HCT116 (cell line): ENCODE data around the gene PACRG. TPM values are rescaled to one million over a fixed set of nuclear protein-coding genes. Genes with fewer than 3 reads are reported as not detected.

ENCODE experiments used
- ATAC-seq: fragments of 200-7000 bp; cut with Tn5 transposase; 2 replicates; pipeline ENCODE4 v1.9.1; 2020; ENCODE audit warnings: mild to moderate bottlenecking, moderate library complexity
- BruUV-seq: library from RNA; stranded (reverse); fragments of 400-500 nt; replicated peaks from 2 replicates; lab custom pipeline; 2021; lab: Mats Ljungman, UMichigan
- CTCF ChIA-PET: fragments of 300-600 bp; sonication (Branson Sonifier 250); formaldehyde crosslinking; loops from one replicate; lab custom pipeline; 2021; ENCODE audit warnings: antibody characterized with exemption; lab: Charles Lee
- POLR2A ChIA-PET: fragments of 300-600, 350-600 bp; sonication (Branson Sonifier 250); formaldehyde crosslinking; loops from one replicate; lab custom pipeline; 2021; ENCODE audit warnings: antibody characterized with exemption; lab: Charles Lee
- RAD21 ChIA-PET, 2 experiments: fragments of 300-600 bp; sonication (Branson Sonifier 250); formaldehyde crosslinking; loops; one replicate each; lab custom pipeline; 2023; ENCODE audit warnings: low total read pairs in 2 of 2; ENCODE audit not compliant: uncharacterized antibody in 2 of 2, unreplicated experiment in 2 of 2, low non-redundant PET in 1 of 2; lab: Charles Lee
- DNase-seq: peaks from one replicate; pipeline ENCODE4 v3.0.0-alpha.2; 2010; ENCODE audit warnings: low read depth, low spot score
- H2AFZ ChIP-seq: fragments of 200-600 bp; shearing (Covaris generic), sonication (generic); 2 replicates; pipeline ENCODE4 v1.6.1; 2017; ENCODE audit warnings: low read depth, mixed run types, mixed read lengths, antibody characterized with exemption, low read length; ENCODE audit not compliant: poor library complexity, severe bottlenecking
- H3K27ac ChIP-seq: 2 replicates; pipeline ENCODE4 v1.5.1; 2012; ENCODE audit warnings: low read depth, low read length
- H3K27me3 ChIP-seq: fragments of 200-600 bp; sonication (generic); 2 replicates; pipeline ENCODE4 v1.6.1; 2016; ENCODE audit warnings: mixed run types, low read length, mixed read lengths; ENCODE audit not compliant: insufficient read depth
- H3K36me3 ChIP-seq, 2 experiments: fragments of 200-500 bp in 1 of 2; fragments of 200-600 bp in 1 of 2; sonication (Bioruptor generic) in 1 of 2; sonication (generic) in 1 of 2; 2 replicates each; pipeline versions ENCODE4 v1.5.1 to v1.6.1; 2014 to 2016; ENCODE audit warnings: low read length in 2 of 2, inconsistent platforms in 1 of 2, mixed read lengths in 1 of 2, mixed run types in 1 of 2; ENCODE audit not compliant: insufficient read depth in 2 of 2, control insufficient read depth in 1 of 2
- H3K4me1 ChIP-seq, 2 experiments: fragments of 200-600 bp in 1 of 2; sonication (generic) in 1 of 2; 2 replicates each; pipeline versions ENCODE4 v1.5.1 to v1.6.1; 2012 to 2017; ENCODE audit warnings: low read length in 2 of 2, inconsistent platforms in 1 of 2, mild to moderate bottlenecking in 1 of 2, mixed read lengths in 1 of 2, mixed run types in 1 of 2, moderate library complexity in 1 of 2; ENCODE audit not compliant: insufficient read depth in 2 of 2, control insufficient read depth in 1 of 2
- H3K4me2 ChIP-seq: fragments of 200-600 bp; sonication (generic); 2 replicates; pipeline ENCODE4 v1.6.1; 2017; ENCODE audit warnings: mixed run types, low read length, mixed read lengths
- H3K4me3 ChIP-seq, 2 experiments: fragments of 200-600 bp in 1 of 2; sonication (generic) in 1 of 2; replicated peaks in 1 of 2; 2 replicates each; pipeline ENCODE4 v1.5.1; 2011 to 2016; ENCODE audit warnings: low read length in 2 of 2, control low read depth in 1 of 2, low read depth in 1 of 2, mild to moderate bottlenecking in 1 of 2, mixed read lengths in 1 of 2, mixed run types in 1 of 2
- H3K79me2 ChIP-seq: fragments of 200-600 bp; sonication (generic); 2 replicates; pipeline ENCODE4 v1.6.1; 2017; ENCODE audit warnings: mild to moderate bottlenecking, mixed run types, low read length, moderate library complexity, mixed read lengths; ENCODE audit not compliant: insufficient read depth
- H3K9ac ChIP-seq: fragments of 200-600 bp; sonication (generic); 2 replicates; pipeline ENCODE4 v1.6.1; 2016; ENCODE audit warnings: low read length, mixed read lengths
- H3K9me2 ChIP-seq: fragments of 200-600 bp; sonication (generic), shearing (Covaris generic); 2 replicates; pipeline ENCODE4 v1.6.1; 2017; ENCODE audit warnings: mixed run types, mild to moderate bottlenecking, moderate library complexity; ENCODE audit not compliant: insufficient read depth
- H3K9me3 ChIP-seq, 2 experiments: fragments of 200-500 bp in 1 of 2; fragments of 200-600 bp in 1 of 2; sonication (Bioruptor generic) in 1 of 2; sonication (generic) in 1 of 2; 2 replicates each; pipeline ENCODE4 v1.6.1; 2014 to 2017; ENCODE audit warnings: low read length in 2 of 2, mixed read lengths in 2 of 2, inconsistent platforms in 1 of 2, low read depth in 1 of 2, mild to moderate bottlenecking in 1 of 2, mixed run types in 1 of 2, moderate library complexity in 1 of 2; ENCODE audit not compliant: control insufficient read depth in 1 of 2, insufficient read depth in 1 of 2
- H4K20me1 ChIP-seq: fragments of 200-600 bp; sonication (generic), shearing (Covaris generic); 2 replicates; pipeline ENCODE4 v1.6.1; 2017; ENCODE audit warnings: mixed run types, mild to moderate bottlenecking, moderate library complexity; ENCODE audit not compliant: insufficient read depth
- CBX3 ChIP-seq: IDR thresholded peaks from 2 replicates; pipeline ENCODE4 v1.6.1; 2012; ENCODE audit warnings: low read depth
- CEBPB ChIP-seq: IDR thresholded peaks from 2 replicates; pipeline ENCODE4 v1.6.1; 2012; ENCODE audit warnings: low read depth
- FOSL1 ChIP-seq: IDR thresholded peaks from 2 replicates; pipeline ENCODE4 v1.6.1; 2012; ENCODE audit warnings: low read depth
- POLR2A ChIP-seq: IDR thresholded peaks from 2 replicates; pipeline ENCODE4 v1.7.0; 2011; ENCODE audit warnings: borderline replicate concordance; ENCODE audit not compliant: insufficient read depth, insufficient read length; ENCODE audit errors: extremely low read depth
- POLR2AphosphoS5 ChIP-seq: IDR thresholded peaks from 2 replicates; pipeline ENCODE4 v1.6.1; 2011; ENCODE audit warnings: mild to moderate bottlenecking, low read depth, low read length, moderate library complexity
- YY1 ChIP-seq: IDR thresholded peaks from 2 replicates; pipeline ENCODE4 v1.6.1; 2011; ENCODE audit warnings: low read length, low read depth, moderate library complexity, mild to moderate bottlenecking; ENCODE audit not compliant: insufficient replicate concordance; ENCODE audit errors: extremely low read depth
- ZFX ChIP-seq: fragments of 450-650 bp; IDR thresholded peaks from 2 replicates; pipeline ENCODE4 v1.6.1; 2017
- intact Hi-C: fragments of 100-400 bp; cut with micrococcal nuclease; formaldehyde crosslinking; loops from 2 replicates; pipeline ENCODE4 v1.10.0; 2022
- total RNA-seq: library from RNA; stranded (reverse); gene quantifications from one replicate; pipeline ENCODE4 v1.2.1, GENCODE V29; 2021; ENCODE audit not compliant: unreplicated experiment
- TF ChIP-seq, protein P1 (sequence below): IDR thresholded peaks from 2 replicates; pipeline ENCODE4 v1.6.1; 2012; ENCODE audit warnings: low read depth

The PACRG gene
- total RNA-seq, 1 experiment from 2014 or later: 0.71 TPM

DNA sequence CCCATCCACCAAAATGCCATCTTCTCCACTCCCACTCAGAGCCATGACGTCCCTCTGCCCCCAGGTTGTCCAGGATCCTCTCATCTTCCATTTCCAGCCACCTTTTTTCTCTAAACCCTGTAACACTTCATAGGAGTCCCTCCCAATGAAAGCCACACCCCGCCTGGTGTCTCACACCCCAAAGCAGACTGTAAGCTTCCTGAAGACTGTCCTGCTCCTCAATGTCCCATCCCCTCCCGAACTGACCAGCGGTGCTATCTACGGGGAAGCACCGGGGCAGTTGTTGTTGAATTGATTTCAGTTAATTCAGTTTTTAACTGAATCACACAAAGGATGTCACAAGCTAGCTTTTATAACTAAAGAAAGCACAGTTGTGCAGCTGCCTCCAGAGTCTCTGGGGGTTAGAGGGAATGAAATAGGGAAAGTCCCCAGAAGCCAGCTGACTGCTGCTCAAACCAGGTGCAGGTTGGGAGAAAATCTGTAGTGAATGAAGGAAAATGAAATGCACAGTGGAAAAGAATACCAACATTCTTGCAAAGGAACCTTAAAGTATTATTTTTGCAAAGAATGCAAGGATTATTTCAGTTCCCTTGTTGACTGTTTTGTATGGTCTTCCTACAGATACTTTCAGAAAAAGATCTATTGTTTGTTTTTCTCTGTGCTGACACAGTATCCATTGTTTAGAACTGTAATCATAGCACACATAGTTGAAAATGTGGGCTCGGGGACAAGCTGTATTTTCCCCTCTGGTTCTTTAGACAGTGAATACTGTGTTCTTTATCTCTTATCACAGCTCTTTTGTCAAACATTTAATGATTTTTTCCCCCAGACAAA is 464.1 kb downstream of the PACRG start:
- Histone ChIP-seq H3K9ac (no peak overlapping the region), H3K79me2 (no peaks in the 10 kb centered on the region), H3K4me1 (no peaks in the 10 kb centered on the region), H3K27me3 (no peaks in the 10 kb centered on the region), H4K20me1 (no peaks in the 10 kb centered on the region), H3K4me3 (no peak overlapping the region), H3K36me3 (no peaks in the 10 kb centered on the region), H3K9me2 (no peaks in the 10 kb centered on the region), H3K9me3 (no peaks in the 10 kb centered on the region; a peak in 1 of 4 replicates), H2AFZ (no peak overlapping the region), H3K4me2 (no peak overlapping the region), H3K27ac (no peak overlapping the region)
- CTCF ChIA-PET: no interaction called here
- intact Hi-C loops: no loop called here
- RAD21 ChIA-PET: no interaction called here
- ATAC-seq: no peak
- no peak for TF ChIP-seq FOSL1
- TF ChIP-seq CEBPB: no peak
- no peak for TF ChIP-seq POLR2AphosphoS5
- TF ChIP-seq CBX3: no peak
- TF ChIP-seq, protein P1, sequence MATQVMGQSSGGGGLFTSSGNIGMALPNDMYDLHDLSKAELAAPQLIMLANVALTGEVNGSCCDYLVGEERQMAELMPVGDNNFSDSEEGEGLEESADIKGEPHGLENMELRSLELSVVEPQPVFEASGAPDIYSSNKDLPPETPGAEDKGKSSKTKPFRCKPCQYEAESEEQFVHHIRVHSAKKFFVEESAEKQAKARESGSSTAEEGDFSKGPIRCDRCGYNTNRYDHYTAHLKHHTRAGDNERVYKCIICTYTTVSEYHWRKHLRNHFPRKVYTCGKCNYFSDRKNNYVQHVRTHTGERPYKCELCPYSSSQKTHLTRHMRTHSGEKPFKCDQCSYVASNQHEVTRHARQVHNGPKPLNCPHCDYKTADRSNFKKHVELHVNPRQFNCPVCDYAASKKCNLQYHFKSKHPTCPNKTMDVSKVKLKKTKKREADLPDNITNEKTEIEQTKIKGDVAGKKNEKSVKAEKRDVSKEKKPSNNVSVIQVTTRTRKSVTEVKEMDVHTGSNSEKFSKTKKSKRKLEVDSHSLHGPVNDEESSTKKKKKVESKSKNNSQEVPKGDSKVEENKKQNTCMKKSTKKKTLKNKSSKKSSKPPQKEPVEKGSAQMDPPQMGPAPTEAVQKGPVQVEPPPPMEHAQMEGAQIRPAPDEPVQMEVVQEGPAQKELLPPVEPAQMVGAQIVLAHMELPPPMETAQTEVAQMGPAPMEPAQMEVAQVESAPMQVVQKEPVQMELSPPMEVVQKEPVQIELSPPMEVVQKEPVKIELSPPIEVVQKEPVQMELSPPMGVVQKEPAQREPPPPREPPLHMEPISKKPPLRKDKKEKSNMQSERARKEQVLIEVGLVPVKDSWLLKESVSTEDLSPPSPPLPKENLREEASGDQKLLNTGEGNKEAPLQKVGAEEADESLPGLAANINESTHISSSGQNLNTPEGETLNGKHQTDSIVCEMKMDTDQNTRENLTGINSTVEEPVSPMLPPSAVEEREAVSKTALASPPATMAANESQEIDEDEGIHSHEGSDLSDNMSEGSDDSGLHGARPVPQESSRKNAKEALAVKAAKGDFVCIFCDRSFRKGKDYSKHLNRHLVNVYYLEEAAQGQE: no peak
- no peak for TF ChIP-seq ZFX
- no peak for TF ChIP-seq POLR2A
- TF ChIP-seq YY1: no peak
- POLR2A ChIA-PET: no interaction called here
- no TSS peak for BruUV-seq
- no peak for DNase-seq
